Colon (tissue), 2 donors: ENCODE results near the gene PDE4B.

Experiments
- FAIRE-seq: peaks from 2 replicates; lab custom pipeline; 2012; peaks lifted over from hg19 to GRCh38; lab: Jason Lieb, UNC
- donor health status: control.
- donor health status: control.

PDE4B gene

DNA sequence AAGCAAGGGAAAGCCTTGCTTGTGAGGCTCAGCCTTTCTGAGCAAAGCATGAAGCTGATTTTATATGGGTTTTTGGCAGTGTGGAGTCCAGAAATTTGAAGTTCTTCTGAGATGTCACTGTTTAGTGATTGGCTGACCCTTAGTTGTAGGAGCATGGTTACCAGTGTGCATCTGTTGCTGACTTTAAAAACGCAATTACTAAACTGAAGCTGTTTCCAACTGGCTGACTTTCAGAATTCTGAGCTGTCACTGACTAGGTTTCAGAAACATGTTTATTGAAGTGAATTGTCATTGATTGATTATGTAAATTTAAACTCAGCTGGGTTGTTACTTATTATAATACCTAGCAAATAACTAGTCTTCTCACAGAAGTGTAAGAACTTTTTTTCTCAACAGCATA is 89.4 kb downstream of the PDE4B start:
- no peak for FAIRE-seq

DNA sequence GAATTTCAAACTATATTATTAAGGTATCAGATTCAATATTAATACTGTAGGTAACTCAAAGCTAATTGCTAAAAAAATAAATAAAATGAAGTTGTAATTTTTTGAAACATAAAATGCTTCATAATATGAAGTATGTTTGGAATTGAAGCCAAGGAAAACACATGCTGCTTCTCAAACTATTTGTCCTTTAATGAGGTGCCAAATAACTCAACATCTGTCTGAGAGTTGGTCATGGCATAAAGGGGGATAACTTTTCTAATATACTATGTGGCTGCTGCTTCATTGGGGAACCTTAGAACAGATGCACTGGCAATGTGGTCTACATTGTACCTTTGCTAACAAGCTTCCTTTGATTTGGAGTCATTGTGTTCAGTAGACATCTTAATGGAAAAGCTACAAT is 96.7 kb downstream of the PDE4B start:
- no peak for FAIRE-seq

DNA sequence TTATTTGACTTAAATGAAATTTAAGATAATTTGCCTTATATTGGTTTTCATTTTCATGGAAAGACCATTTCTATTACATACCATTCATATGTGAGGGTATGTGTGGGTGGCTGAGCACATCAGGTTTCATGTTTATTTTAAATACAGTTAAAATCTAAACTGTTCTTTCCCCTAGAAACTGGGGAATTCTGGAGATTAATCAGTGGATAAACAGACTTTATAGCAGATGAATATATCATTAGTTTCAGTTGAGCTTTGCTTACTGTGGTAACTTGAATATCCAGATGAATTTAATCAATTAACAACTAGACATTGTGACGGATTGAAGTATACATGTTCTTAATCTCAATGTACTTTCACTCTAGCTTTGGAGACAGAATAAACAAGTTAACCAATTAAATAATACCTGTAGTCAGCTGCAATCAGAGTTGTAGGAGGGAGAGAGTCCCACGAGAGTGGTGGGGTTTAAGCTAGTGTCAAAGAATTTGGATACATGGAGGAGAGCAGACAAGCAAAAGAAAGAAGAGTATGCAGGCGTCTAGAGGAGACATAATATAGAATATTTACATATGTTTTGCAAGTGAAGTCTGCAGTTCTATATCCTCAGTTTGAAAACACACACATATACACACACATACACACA is 97.6 kb downstream of the PDE4B start:
- no peak for FAIRE-seq

DNA sequence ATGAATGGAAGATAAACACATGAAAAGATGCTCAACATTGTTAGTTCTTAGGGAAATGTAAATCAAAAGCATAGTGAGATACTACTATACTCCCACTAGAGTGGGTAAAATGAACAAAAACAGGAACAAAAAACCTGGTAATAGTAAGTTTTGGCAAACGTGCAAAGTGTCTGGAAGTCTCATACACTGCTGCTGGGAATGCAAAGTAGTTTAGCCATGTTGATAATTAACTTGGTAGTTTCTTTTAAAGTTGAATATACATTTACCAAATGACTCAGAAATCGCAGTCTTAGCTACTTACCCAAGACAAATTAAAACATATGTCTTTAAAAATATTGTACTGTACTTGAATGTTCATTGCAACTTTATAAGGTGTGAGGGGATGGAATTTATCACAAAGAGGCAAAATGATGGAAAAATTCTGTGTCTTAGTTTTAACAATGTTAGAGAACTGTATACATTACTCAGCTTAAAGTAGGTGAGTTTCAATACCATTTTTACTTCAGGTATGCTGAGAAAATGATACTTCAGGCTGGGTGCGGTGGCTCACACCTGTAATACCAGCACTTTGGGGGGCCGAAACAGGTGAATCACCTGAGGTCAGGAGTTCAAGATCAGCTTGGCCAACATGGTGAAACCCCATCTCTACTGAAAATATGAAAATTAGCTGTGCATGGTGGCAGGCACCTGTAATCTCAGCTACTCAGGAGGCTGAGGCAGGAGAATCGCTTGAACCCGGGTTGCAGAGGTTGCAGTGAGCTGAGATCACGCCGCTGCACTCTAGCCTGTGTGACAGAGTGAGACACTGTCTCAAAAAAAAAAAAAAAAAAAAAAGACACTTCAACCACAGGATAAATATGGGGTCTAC is 102.3 kb downstream of the PDE4B start:
- no peak for FAIRE-seq

DNA sequence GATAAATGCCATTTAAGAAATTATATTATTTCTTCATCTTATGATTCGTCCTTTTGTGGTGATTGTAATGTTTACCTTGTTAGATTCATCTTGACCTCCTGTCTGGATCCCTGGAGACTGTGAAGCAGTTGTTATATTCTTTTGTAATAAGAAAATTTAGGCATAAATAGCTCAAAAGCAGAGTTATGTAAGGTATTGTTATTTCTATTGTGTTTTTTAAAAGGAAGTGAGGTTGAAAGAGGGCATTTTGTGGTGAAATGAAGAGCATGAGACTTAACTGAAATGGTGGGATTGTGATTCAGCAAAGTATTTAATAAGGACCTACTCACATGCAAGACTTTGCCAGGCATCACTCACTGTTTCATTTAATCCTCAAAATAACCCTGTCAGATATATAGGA is 104.0 kb downstream of the PDE4B start:
- FAIRE-seq, result no peak

DNA sequence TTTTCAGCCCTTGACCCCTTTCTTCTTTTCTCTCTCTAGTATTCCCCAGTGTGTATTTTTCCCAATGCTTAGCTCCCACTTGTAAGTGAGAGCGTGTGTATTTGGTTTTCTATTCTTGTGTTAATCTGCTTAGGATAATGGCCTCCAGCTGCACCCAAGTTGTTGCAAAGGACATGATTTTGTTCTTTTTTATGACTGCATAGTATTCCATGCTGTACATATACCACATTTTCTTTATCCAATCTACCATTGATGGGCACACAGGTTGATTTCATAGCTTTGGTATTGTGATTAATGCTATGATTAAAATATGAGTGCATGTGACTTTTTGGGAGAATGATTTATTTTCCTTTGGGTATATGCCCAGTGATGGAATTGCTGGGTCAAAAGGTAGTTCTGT is 104.8 kb downstream of the PDE4B start:
- FAIRE-seq, result no peak

DNA sequence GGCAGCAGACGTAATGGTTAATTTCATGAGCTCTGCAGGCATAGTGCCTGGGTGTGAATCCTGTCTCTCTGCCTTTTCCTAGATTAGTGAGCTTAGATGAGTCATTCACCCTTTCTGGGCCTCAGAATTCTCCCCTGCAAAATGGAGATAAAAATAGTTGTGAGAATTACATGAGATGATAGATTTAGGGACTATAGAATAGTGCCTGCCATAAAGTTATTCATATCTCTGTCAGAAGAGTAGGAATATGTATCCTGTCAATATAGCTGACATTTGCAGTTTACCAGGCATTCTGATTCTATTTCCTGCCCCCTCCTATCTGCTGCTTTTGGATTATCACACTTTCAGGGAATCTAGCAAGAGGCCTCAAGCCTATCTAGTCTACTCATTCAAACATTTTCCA is 112.0 kb downstream of the PDE4B start:
- FAIRE-seq, result no peak

DNA sequence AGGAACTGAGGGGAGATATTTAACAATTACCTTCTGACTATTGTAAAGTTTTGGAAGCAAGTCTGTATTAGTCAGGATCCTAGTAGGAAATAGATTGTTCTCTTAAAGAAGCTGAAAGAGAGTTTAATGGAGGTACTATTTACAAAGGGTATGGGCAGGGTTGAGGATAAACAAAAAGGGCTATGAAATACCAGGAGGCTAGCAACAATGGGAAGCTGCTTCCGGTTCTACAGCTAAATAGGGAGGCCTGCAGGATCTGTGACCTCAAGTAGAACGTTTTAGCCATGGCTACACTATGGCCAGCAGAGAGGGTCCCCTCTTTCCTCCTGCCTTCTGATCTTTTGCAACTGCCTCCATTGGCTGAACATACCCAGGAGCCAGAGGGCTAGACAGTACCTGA is 117.7 kb downstream of the PDE4B start:
- FAIRE-seq, result no peak

DNA sequence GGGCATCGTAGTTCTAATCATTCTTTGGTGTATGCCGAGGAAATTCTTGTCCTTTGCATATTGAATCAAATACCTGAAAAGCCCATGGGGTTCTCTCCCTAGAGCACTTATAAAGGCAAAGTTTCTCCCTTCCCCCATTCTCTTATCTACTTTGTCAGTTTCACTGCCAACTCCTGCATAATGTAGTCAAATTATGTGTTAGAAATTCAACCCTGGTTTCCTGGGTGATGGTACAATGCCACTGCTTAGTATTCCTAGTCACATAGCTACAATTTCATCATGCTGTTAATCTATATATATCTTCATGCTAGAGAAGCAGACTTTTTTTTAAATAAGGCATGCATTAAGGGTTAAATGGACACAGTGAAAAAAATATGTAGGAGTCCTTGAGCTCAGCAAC is 119.0 kb downstream of the PDE4B start:
- FAIRE-seq, result no peak

DNA sequence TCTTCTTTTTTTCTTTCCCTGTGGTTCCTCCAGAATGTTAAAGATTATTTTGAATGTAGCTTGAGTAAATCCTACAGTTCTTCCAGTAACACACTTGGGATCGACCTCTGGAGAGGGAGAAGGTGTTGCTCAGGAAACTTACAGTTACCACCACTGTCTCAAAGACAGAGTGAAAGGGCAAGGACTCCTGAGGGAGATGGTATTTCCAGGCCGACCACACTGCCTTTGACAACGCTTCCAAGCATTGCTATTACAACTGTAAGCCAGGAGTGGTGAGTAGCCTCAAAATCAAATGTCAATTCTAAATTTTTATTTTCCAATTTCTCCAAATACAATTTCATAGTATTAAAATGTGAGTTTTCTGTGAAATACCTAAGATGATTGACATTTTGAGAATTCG is 125.9 kb downstream of the PDE4B start:
- FAIRE-seq, result no peak

DNA sequence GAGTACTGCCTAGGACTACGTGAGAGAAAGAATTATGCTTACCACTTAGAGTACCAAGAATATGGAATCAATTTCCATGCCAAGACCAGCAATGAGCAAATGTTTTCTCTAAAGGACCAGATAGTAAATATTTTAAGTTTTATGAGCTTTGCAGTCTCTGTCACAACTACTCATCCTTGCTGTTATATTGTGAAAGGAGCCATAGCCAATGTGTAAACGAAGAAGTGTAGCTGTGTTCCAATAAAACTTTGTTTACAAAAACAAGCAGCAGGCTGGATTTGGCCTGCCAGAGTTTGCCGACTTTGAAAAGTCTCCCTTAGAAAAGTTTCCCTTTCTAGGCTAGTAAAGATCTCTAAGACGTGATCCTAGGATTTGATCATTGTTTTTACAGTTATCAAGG is 128.8 kb downstream of the PDE4B start:
- no peak for FAIRE-seq

DNA sequence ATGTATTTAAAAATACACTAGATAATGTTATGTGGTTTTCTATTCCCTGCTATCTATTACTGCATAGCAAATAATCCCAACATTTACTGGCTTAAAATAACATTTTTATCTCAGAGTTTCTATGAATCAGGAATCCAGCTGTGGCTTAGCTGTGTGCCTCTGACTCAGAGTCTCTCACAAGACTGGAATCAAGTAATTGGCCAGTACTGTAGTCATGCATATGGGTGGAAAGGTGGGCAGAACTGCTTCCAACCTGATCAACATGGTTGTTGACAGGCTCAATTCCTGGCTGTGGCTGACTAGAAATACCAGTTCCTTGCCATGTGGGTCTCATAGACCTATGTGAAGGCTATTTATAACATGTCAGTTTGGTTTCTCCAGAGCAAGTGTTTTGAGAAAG is 131.8 kb downstream of the PDE4B start:
- FAIRE-seq, result no peak

DNA sequence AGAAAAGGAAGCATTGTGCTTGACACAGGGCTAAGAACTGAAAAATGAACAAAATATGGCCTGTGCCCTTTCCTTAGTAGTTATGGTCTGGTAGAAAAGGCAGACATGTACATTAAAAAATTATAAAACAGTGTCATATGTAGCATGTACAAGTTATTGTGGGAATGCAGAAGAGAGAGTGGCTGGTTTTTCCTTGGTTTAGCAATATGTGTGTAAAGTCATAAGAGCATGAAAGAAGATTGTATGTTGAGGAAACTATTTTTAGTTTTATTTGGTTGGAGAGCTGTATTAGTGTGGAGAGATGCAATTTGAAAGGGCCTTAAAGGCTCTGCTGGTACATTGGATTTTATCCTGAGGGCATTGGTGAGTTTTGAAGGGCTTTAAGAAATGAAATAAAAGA is 145.8 kb downstream of the PDE4B start:
- FAIRE-seq, result no peak

DNA sequence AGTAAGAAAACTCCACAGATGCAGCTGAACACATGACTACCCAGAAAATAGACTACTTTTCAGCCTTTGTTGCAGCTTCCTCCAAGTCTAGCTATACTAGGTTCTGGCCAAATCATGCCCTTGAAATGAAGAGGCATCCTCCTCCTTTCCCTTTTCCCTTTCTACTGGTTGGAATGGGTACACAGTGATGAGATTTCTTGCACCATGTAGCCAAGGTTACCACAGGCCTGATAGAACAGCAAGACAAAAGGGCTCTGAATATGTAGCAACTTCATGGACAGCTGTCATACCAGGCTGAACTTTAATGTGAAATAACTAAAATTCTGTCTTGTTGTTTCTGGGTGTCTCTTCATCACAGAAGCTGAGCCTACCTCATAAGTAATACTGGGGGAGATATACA is 146.5 kb downstream of the PDE4B start:
- no peak for FAIRE-seq

DNA sequence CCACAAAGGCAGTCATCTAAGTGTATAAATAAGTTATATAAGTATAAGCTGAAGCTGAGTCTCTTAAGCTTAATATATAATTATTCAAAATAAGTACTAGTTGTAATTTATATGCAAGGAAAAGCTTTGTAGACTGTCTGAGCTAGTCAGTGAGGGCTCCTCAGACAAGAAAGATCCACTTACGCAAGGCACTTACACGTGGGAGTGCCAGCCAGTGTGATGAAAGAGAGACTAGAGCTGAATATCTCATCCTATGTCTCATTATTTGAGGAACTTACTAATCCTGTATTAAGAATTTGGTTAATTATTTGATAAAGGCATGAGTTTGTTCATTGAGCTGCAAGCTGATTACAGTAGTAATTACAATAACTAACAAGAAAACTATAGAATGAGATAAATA is 146.9 kb downstream of the PDE4B start:
- FAIRE-seq, result no peak

DNA sequence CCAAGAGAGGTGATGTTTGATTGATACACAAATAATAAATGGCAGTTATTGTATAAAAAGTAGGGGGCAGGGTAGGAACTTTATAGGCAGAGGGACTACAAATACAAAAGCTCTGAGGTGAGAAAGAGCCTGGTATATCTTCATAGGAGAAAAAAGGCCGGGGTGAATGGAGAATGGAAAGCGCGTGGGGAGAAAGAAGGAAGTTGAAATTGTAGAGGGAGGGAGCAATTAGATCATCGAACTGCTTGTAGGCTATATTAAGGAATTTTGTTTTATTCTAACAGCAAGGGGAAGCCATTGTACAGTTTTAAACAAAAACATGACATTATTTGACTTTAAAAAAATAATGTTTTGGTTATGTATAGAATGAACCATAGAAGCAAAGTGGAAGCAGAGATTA is 147.4 kb downstream of the PDE4B start:
- FAIRE-seq, result no peak

DNA sequence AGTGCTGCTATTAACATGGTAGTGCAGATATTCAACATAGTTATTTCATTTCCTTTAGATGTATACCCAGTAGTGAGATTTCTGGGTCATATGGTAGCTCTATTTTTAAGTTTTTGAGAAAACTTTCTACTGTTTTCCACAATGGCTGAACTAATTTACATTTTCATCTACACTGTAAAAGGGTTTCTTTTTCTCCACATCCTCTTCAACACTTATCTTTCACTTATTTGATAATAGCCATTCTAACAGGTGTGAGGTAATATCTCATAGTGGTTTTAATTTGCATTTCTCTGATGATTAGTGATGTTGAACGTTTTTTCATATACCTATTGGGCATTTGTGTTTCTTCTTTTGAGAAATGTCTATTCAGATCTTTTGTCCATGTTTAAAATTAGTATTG is 149.8 kb downstream of the PDE4B start:
- no peak for FAIRE-seq

DNA sequence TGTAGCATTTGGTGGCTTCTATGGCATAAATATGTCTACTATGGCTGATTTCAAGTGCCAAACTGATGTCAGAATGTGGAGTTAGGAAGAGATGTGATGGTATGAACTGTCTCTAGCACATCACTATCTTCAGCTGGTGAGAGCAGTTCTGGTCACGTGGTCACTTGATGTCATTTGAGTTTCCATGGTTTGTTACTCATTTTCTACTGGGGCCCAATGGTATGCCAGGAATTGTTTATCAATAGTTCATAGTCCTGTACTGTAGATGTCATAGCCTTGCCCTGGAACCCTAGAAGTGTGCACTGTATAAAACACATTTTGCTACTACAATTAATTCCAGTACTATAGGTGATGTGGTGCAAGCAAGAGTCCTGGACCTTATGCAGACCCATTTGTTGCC is 153.7 kb downstream of the PDE4B start:
- FAIRE-seq, result no peak

DNA sequence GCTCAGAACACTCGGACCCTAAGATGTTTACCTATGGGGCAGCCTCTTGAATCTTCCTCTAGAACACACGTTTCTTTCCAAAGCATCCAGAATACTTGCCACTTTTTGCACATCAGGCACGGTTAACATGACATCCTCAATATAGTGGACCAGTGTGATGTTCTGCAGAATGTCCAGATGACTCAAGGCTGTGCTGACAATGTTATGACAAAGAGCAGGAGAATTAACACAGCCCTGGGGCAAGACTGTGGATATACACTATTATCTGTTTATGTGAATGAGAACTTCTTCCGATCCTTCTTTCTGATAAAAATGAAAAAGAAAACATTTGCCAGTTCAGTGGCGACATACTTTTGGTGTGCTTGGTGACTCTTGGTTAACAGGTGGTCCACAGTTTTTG is 154.3 kb downstream of the PDE4B start:
- no peak for FAIRE-seq

DNA sequence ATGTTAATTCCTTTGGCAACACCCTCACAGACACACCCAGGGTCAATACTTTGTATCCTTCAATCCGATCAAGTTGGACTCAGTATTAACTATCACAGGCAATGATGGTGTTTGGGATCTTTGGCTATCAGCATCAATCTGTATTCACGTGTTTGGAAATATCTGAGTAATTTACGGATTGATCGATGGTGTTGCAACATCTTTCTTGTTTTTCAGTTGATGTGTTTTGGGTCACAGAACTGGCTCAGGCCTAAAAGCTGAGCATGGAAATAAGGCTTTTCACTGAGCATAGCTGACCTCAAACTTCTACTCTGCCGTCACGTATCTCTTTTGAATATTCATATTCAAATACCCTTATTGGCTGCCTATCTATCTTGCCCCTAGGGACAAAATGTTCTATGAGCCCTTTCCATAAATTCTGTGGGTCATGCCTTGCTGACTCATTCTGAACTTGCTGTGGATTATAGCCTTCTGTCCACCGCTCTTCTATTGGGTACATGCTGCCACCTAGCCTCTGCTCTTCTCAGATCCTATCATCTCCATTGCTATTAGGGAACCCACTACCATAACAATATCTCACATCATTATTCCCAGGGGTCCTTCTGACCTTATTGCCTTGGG is 156.0 kb downstream of the PDE4B start:
- FAIRE-seq, result no peak

DNA sequence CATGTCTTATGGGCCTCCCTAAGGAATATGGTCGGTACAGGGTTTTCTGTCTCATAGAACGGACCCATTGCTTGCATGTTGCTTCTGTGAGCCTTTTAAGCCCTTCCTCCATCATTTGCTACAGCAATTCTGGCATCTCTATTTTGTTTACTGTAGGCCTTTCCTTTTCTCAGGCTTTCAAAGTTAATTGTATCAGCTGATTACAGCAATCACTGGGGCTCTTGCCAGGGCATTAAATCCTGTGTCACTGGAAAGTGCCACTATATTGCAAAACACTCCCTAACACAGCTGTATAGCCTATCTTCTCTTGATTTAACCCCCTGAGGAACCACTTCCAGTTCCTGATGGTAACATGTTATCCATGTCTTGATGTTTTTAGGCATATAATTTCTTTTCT is 156.5 kb downstream of the PDE4B start:
- no peak for FAIRE-seq

DNA sequence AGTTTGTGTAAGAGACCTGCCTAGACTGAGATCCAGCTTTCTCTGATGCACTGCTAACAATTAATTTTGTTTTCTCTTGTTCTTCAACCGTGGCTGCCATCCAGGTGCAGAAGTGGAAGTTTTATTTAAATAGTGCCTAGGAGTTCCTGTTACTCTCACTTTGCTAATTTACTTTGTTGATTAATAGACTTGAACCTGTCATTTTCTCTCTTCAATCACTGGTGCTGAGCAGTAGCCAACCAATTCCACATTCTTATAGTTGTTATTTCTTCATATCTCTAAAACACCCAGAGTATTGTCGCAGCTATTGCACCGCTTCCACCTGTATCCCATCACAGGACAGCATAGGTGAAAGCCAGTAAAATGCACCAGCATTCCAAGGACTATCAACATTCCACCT is 157.2 kb downstream of the PDE4B start:
- no peak for FAIRE-seq

DNA sequence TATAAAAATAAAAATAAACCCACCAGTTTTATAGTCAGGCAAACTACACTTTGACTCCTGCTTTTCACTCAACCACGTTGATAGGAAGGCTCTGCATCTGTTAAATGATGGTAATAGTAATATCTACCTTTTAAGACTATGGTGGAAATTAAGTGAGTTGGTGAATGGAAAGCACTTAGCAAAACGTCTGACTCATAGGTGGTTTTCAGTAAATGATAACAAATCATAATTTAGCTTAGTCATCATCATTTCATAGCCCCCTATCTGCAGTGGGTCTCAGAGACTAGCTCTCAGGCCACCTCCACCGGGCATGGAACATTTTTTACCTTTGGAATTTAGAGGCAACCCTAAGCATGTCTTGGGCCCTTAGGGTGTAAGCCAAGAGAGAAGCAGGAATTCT is 160.0 kb downstream of the PDE4B start:
- no peak for FAIRE-seq

DNA sequence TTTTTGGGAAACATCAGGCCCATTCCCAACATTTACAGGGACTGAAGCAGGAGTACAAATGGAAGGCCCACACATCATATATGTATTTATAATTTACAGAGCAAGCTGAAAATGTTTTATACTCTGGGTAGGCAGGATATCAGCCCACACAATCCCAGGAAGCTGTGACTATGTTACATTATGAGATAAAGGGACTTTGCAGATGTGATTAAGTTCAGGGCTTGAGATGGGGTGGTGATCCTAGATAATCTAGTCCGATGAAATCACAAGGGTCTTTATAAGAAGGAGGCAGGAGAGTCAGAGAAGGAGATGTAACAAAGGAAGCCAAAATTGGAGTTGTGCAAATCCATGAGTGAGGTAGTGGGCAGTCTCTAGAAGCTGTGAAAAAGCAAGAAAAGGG is 160.5 kb downstream of the PDE4B start:
- no peak for FAIRE-seq
